ENCODE data around the gene WSCD2.

GRCh38 chr12:108199106-108199505 is 70.0 kb downstream of the WSCD2 start:
- TF ChIP-seq ZNF274 (IDR thresholded peaks at IDR 0.05; ENCODE audit: low read depth, low read length) (no peak), YY1 (IDR thresholded peaks at IDR 0.05; ENCODE audit: insufficient read depth, insufficient read length) (no peak), SUZ12 (IDR thresholded peaks at IDR 0.05; ENCODE audit: extremely low read depth, insufficient read depth, insufficient read length) (no peak)

All from NT2/D1 (cell line).